DMS153 (cell line): ENCODE results near the gene CAMKK1.

Experiments
- DNase-seq: peaks from one replicate; lab custom pipeline; 2025; lab: John Stamatoyannopoulos, UW

CAMKK1 gene

DNA sequence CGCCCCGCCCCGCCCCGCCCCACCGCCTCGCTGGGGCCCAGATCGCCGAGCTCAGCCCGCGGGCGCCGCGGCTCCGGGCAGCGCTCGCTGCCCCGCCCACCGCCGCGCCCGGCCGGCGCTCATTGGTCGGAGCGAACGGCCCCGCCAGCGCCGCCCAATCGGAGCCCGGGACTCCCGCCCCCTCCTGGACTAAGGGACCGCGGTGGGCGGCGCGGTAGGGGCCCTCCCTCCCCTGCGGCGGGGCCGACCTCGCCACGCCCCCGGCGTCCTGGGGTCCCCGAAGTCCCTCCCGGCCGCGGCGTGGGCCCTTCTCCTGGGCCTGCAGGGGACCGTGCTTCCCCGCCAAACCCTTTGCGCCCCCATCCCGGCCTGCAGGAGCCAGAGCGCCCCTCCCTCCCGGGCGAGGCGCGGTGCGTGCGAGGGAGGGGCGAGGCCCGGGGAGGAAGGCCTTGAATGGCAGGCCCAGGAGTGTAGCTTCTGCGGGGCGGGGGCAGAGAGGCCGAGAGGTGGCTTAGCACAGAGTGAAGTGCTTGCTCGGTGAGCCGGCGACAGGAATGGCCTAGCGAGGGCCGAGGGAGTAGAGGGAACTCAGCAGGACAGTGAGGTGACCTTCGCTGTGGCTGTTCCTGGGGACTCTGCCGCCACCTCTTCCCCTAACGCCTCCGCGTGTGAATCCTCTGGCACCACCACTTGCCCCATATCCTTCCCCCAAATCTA, at the start of gene CAMKK1:
TSS of gene CAMKK1 (minus strand) at position 51 of the 717 bp plus-strand sequence. CDS start 7,366 bp downstream, outside the sequence.
- peak; percentile 59 for DNase-seq

DNA sequence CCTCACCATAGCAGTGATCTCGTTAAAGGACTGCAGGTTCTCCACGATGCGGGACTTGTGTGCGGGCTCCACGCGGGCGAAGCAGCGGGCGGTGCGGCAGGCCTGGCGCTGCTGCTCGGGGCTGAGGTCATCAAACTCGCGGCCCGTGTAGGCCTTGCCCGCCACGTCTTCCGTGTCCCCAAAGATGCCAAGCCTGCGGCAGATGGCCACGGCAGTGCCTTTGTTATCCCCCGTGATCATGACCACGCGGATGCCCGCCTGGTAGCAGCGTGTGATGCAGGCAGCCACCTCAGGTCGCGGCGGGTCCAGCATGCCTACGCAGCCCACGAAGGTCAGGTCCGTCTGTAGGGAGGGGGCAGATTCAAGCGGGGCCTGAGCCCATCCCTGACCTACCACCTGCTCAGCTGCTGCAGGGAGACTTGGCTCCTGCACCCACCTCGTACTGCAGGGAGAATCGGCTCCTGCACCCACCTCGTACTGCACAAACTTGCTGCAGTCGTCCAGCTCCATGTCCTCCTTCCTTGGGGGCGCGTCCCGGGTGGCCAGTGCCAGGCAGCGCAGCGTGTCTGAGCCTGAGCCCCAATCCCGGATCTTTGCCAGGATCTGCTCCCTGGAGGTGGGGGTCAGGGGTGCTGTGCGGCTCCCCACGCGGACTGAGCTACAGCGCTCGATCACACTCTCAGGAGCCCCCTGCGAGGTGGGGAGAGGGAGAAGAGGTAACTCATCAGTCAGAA, 48.3 kb upstream of the CAMKK1 start:
- DNase-seq, result no peak

DNA sequence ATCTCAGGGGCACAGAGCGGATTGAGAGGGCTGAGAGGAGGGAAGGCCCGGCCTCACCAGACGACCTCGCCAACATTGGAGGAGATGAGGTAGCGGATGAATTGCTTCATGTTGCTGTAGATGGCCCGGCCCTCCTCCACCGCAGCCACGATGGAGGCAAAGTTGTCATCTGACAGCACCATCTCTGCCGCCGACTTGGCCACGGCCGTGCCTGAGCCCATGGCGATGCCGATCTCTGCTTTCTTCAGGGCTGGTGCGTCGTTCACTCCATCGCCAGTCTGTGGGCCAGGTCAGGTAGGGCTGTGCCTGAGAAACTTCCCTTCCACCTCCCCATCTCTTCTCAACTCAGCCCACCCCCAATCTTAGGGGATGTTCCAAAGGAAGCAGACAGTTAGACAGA, 44.5 kb upstream of the CAMKK1 start:
- no peak for DNase-seq

DNA sequence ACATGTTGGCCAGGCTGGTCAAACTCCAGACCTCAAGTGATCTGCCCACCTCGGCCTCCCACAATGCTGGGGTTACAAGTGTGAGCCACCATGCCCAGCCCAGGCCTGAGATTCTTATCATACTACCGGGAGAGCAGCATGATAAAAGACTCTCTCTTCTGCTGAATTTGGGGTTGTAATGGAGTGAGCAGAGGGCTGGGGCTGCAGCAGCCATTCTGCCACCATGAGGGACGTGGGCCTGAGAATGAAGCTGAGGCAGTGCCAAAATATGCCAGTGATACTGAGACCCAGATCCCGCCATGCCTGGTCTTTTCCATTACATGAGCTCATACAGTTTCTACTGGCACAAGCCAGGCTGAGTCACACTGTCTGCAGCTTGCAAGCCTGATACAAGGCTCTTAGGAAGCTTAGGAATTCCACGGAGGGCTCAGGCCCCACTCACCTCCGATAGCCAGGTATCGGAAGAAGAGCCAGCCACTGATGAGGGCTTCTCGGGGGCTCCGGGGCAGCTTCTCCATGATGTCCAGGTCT, 43.0 kb upstream of the CAMKK1 start:
- no peak for DNase-seq

DNA sequence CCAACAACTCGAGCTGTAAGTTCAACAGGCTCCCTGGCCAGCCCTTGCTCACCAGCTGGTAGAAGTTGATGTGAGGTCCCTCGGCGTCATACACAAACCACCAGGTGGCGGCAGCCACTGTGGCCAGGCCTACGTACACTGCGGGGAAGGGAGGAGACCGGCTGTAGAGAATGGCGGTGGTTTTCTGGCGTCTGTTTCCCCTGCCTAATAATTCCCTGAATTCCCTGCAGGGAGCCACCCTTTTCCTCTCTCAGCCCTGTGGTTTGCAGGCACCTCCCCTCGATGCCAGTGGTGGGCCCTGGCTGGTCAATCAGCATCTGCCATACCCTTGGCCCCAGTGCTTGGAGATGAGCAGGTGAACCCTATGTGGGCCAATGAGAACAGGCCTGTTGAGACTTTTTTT, 42.3 kb upstream of the CAMKK1 start:
- no peak for DNase-seq

DNA sequence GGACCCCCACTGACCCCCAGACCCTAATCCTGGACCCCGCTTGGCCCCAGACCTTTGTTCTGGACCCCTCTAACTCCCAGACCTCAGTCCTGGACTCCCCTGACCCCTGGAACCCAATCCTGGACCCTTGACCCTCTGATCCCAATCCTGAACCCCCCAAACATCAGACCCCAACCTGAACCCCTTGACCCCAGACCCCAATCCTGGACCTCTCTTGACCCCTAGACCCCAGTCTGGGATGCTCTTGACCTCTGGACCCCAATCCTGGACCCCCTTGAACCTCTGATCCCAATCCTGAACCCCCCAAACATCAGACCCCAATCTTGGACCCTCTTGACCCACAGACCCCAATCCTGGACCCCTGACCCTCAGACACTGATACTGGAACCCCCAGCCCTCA, 36.9 kb upstream of the CAMKK1 start:
- DNase-seq, result no peak

DNA sequence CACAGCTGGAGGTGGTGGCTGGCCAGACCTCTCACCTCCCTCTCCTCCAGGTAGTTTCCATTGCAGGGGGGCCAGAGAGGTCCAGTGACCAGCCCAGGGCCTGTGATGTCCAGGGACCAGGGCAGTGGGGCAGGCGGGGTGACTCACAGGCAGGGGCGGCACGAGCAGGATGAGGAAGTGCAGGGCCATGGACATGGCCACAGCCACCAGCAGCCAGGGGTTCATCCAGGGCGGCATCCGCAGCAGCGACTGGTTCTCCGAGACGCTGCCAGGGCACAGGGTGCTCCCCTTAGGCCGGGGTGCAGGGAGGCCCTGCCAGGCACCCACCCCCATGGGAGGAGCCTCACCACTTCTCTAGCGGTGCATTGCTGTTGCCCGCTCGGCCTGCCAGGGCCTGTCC, 36.3 kb upstream of the CAMKK1 start:
- no peak for DNase-seq

DNA sequence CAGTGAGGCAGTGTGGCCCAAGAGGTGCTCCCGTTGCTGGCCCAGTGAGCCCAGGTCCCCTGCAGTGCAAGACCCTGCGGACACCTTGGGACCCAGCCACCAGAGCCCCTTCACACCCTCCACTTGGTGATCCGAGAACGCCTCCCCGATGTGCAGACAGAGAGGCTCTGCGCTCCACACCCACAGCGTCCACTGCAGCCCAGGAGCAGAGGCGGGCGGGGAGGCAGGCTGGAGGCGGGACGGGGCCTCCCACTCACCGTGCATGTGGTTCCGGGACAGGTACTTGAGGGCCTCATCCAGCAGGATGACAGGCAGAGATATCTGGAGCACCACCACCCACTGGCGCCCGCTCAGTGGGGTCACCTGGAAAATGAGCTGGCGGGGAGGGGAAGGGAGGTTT, 35.6 kb upstream of the CAMKK1 start:
- no peak for DNase-seq

DNA sequence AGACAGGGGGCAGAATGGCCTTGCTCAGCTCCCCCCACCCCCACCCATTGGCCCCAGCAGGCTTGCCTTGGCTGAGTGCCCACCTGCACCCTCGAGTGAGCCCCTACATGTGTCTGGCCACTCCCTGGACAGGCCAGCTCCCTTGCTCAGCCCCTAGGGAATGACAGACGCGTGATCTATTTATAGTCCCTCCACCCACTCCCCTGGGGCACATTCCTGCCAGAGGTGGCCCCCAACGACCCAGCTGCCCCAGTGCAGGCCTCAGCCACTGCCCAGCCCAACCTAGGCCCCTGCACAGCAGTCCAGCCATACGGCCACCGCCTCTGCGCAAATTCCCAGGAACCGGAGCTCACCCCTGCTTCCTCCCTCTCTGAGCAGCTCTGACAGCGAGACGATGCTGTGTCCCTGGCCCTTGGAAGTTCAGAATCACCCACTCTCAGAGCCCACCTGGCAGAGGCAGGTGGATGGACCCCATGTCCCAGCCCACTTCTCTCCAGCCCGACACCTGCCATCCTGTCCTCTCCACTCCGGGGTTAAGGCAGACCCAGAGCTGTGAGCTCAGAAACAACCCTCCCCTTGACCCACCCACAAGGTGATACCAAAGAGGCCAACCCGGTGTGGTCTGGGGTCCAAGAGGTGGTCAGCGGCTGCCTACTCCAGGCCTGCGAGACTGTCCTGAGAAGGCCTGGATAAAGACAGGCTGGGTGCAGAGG, 34.9 kb upstream of the CAMKK1 start:
- DNase-seq, result no peak

DNA sequence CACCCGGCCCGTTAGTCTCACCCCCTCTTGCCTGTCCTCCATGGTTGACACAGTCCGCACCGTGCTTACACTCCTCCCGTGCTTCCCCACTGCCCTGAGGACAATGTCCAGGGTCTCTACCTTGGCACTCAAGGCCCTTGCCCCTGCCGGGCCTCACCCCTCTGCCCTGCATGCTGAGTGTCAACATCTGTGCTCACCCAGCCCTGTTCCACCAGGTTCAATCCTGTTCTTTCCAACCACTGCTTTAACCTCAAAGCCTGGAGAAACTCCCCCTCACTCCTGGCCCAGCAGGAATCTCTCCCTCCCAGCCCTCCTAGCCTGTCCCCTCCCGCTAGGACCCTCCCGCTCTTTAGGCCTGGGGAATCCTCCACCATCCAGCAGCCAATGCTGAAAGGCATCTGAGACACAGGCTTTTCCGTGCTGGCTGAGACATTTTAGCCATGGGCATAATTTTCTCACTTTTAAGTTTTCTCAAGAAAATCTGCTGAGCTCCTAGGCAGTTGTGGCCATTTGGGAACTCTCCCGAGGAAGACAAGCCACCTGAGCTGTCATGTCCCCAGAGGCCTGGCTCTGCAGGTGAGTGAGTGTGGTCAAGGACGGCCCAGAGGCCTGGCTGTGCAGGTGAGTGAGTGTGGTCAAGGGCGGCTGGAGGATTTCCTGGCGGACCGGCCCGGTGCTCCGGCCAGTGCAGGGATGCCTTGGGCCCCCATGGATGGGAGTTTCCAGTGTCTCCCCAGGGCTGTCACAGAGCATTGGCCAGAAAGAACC, 34.2 kb upstream of the CAMKK1 start:
- DNase-seq, result no peak

DNA sequence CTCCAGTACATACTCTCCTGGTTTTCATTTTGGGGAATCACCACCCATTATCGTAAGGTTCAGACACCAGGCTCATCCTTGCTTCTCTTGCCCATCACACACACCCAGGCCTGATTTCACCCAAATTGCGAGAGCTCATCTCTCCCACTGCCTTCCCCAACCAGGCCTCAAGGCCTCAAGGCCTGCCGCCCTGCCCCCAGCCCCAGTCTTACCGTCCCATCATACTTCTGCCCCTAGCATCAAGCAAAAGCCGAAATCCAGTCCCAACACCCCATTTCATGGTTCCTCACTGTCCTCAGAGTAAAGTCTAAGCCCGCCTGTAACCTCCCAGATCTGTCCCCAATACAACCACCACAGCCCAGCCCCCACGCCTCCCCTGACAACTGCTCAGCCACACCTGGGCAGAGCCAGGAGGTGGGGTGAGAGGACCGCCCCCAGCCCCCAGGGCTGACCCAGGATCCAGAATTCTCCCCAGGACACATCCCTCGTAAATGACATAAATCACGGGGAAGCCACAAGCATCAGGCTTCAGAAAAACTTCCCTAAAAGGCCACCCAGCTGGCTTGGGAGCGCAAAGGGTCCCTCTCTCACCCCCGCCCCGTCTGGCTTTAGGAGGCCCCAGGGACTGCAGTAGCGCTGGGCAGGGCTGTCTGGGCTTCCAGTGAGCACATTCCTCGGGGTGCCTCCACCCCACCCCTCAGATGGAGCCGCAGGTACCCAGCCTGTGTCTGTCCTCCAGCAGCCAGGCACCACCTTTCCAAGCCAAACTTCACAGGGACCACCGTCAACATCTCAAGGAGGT, 33.0 kb upstream of the CAMKK1 start:
- DNase-seq, result no peak

DNA sequence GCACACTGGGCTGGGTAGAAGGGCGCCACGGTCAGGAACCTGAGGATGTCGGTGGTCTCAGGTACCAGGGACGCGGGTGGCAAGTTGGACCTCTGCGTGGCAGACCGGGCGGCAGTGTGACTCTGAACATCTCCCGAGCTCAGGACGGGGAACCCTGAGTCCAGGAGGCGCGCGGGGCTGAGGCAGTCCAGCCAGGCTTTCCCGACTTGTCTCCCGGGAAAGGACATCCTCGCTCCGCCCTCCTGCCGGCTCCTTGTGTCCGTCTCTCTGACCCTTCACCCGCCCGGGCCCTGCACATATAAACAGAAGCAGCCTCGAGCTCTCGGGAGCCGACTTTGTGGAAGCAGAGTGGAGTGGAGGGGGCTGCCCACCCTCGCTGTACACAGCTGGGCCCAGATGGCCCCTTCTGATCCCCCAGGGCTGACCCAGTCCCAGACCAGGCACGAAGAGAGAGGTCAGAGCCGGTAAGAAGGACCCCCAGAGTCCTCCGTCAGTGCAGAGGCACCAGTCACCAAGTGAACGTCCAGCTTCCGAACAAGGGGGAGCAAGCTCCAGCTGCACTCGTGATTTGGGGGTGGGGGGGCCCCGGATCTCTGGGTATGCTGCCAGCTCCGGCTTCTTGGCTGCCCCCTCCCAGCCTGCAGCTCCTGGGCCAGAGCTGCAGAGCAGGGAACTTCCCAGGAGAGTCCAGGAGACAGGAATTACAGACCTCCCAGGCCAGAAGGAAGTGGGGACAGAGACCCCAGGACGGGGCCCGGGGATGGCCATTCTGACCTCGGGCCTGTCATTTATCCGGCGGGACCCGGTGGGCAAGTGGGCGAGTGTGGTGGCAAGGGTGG, 31.9 kb upstream of the CAMKK1 start:
- no peak for DNase-seq

DNA sequence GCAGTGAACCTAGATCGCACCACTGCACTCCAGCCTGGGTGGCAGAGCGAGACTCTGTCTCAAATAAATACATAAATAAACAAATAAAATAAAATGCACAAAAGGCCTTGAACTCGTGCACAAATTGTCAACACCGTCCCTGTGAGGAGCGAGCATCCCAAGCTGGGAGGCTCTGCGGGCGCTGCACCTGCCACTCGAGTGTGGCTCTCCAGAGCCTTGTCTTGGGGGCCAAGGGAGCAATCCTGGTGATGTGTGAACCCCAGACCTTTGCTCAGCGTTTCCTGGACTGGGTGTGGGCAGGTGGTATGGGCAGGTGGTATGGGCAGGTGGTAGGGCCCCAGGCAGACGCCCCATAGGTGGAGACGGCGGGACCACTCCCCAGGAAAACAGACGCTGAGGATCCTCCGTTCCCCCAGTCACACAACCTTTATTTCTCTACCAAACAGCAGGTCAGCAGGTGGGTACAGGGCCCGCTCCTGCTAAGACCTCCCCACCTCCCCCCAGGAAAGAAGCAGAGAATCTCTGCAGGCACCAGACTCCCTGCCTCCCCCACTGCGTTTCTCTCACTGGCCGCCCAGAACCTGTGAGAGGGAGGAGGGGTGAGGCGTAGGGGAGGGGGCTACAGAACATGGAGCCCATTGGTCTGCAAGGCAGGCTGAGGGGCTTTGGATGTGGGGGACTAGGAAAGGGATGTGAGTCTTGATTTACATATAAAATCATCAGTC, 30.8 kb upstream of the CAMKK1 start:
- DNase-seq, result peak; percentile 0

DNA sequence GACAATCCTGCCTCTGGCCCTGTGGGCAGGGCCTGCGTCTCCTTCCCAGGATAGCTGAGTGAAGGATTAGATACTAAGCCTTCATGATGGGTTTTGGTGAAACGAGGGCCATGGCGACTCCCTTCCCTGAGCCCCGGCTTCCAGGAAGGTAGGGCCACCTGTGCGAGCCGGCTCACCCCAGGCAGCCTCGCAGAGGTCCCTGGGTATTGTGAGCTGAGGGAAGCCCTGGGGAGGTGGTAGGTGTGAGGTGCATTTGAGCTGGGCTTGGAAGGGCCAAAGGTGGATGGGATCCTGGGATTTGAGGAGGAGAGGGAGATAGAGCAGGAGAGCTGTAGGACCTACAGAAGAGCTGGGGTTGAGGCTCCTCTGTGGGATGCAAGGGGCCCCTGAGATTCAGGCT, 29.9 kb upstream of the CAMKK1 start:
- no peak for DNase-seq

DNA sequence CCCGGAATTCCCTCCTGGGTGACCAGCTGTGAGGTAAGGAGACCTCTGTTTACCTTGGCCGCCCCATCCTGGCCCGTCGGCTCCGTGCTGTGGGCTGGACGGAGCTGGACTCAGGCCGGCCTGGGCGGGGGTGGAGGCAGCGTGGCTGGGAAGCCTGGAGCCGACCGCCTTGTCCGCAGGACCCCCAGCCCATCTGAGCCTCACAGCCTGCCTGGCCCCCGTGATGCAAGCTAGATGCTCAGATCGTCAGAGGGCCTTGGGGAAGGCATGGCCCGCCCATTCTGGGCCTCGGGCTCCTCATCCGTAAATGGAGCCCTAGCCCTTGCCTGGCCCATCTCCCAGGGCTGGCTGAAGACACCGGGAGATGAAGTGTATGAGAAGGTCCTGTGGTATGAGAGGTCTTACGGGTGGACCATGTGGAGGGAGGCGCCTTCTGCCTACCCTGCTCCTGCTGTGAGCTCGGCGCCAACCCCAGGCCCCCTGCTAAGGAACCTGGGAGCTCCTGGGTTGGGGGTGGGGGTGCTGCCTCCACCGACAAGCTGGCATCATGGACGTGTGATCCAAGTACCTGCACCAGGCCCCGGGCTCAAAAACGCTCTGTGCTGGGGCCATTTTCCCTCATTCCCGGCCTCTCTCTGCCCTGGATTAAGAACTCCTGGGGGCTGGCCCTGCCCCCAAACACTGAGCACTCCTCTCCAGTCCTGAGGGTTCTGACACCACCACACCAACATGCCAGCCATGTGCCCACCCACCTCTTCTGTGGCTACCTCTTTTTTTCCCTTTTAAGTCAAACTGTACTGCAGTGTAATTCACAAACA, 28.9 kb upstream of the CAMKK1 start:
- no peak for DNase-seq

DNA sequence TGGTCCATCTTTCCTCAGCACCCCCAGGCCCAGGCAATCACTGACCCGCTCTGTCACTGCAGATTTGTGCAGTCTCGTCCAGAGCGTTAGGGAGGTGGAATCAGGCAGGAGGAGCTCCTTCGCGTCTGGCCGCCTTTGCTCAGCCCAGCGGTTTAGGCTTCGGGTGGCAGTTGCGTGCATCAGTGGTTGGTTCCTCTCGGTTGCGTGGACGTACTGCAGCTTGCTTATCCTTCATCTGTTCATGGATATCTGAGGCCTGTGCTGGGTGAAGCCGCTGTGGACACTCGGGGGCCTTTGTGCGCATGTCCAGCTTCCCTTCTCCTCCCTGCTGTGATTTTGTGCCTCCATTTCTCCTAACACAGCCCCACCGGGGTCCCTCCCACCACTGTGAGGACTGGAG, 28.2 kb upstream of the CAMKK1 start:
- no peak for DNase-seq

DNA sequence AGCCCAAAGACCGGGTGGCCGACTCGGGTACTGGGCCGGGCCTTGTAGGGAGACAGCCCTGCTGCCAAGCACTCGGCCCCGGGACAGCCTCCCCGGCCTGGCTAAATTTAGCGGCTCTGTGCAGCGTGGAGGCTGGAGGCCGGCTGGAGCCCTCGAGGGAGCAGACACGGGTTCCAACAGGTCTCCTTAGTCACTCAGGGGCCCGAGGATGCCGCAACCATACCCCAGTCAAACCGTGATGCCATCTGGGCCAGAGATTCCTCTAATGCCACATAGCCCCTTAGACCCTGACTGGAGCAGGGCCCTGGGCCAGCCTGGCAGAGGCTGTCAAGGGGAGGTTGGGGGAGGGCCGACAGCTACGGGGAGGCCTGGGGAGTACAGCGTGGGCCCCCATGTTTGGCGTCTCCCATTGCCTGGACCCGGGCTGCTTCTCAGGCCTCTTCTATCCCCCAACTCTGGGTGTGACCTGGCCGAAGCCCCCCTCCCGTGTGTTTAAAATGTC, 26.3 kb upstream of the CAMKK1 start:
- DNase-seq, result no peak

DNA sequence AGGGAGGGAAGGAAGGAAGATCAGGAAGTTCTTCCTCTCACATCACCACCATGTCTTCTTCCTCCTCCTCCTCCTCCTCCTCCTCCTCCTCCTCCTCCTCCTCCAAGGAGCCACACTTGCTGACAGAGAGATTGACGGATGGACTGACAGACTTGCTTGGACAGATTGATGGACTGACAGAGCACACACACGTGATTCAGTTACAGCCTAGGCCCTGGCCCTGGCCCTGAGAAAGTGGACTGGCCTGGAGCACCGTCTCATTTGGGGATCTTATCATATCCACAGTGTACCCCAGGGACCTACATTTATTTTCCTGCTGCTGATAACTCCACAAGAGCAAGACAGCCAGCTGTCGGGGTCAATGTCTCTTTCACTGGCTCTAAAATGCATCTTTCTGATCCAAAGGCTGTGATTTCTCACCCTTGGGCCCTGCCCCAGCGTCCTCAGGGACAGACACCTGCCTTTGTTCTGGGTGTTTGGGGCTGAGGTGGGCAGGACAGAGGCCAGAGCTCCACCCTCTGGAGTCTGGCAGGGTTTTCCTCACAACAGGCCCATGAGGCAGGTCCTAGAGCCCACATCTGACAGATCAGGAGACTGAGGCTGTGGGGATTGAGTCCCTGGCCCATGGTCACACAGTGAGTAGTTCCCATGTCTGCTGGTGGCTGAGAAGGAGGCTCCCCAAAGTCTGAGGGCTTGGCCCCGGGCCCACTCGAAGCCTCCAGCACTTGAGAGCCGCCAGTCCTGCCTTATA, 25.7 kb upstream of the CAMKK1 start:
- no peak for DNase-seq
